ENCODE measurements around the gene OAF.
"Not testable (repeated sequence)": the region's sequence is repeated elsewhere in the genome, so short reads cannot be mapped to it uniquely, and the experiment has no call there.

Gene OAF

DNA sequence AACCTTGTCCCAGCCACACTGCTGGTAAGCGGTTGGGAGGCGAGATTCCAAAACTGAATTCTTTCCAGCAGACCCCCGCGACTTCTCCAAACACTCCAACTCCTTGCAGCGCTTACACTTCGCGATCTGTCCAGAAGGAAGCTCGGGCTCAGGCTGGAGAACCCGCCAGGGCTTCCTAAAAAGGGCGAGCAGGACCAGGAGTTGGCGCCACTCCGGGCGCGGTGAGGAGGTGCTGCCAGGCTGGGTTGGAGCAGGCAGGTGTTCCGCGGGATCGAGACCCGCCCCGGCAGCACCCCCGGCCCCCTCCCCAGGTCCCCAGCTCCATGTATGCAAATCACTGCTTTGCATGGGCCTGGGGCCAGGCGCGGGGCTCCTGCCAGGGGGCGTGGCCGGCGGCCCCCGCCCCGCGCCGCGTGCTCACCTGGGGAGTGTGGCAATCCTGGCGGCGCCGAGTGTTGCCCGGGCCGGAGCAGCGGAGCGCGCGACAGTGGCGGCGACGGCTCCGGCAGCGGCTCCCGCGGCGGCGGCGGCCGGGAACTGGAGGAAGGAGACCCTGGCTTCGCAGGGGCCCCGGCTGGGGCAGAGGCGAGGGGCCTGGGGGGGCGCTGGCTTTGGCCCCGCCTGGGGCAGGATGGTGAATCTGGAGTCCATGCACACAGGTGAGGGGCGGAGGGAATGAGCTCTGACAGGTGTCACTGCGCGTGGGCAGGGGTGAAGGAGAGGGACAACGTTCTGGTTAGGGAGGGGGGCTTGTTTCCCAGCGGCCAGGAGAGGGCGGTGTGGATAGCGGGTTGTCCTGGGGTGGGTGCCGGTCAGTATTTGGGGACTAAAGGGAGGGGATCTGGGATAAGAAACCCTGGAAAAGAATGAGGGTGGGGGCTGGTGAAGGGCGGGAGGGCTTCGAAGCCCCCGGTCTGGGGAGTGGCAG, 29.1 kb downstream of the OAF start, which contains the start of gene POU2F3:
Gene POU2F3, plus strand, starts transcription at position 428 of the 928 bp plus-strand sequence. Its CDS starts 204 bp downstream, at position 632.
- H3K27me3 ChIP-seq (ENCODE audit: control insufficient read depth in 1 of 2, insufficient read depth in 2 of 2, low read length in 2 of 2) = peaks cover 32 to 35% of the 10 kb centered on the region in 2 donors
- H3K9ac ChIP-seq (ENCODE audit: low read length) = no peak within 1 kb of the TSS
- no peaks in the 10 kb centered on the region for H3K4me1 ChIP-seq (ENCODE audit: insufficient read depth, low read length)
- H3K9me3 ChIP-seq (ENCODE audit: low read length) = no peaks in the 10 kb centered on the region
- no peak within 1 kb of the TSS for H3K4me3 ChIP-seq (ENCODE audit: low read depth in 1 of 2, low read length in 2 of 2)
- H3K36me3 ChIP-seq (ENCODE audit: insufficient read depth, low read length) = no peaks in the 10 kb centered on the region
- no peak within 1 kb of the TSS for H3K27ac ChIP-seq (ENCODE audit: low read depth, low read length)

DNA sequence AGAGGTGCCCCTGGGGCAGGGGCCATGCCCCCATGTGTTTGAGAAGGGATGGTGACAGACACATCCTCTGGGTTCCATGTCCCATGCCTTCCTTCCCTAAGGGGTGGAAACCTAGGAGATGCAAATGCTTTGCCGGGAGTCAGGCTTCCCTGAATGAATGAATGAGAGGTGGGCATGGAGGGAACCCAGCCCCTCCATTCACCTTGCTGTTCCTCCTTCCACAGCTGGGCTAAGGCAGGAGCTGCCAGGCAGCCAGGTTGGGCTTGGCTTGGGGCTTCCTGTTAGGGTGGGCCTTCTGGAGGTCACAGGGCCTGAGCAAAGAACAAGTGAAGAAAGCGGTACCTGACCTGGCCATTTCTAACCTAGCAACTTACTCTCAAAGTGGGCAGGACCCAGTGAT, 30.0 kb downstream of the OAF start:
- Histone ChIP-seq H3K9ac (ENCODE audit: low read length) (no peak overlapping the region), H3K27ac (ENCODE audit: low read depth, low read length) (no peak overlapping the region), H3K36me3 (ENCODE audit: insufficient read depth, low read length) (no peaks in the 10 kb centered on the region), H3K9me3 (ENCODE audit: low read length) (no peaks in the 10 kb centered on the region), H3K27me3 (ENCODE audit: control insufficient read depth in 1 of 2, insufficient read depth in 2 of 2, low read length in 2 of 2) (peaks cover 32 to 35% of the 10 kb centered on the region in 2 donors), H3K4me1 (ENCODE audit: insufficient read depth, low read length) (no peaks in the 10 kb centered on the region), H3K4me3 (ENCODE audit: low read depth in 1 of 2, low read length in 2 of 2) (no peak overlapping the region)

DNA sequence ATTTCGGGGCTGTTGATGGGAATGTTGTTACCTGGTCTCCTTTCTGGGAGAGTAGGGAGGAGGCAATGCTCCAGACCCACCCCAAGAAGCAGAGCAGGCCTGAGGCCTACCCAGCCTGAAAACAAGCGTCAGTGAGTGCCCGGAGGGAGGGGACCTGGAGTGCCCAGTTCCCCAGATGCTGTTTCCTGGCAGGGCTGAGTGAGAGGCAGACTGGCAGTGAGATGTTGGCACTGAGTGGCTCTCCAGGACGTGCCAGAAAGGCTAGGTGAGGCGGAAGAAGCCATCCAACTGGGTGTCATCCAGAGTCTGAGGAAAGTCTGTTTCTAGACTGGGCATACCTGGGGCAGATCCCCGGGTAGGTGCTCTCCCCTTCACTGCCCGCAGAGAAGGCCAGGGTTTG, 30.4 kb downstream of the OAF start:
- no peak overlapping the region for H3K27ac ChIP-seq (ENCODE audit: low read depth, low read length)
- no peaks in the 10 kb centered on the region for H3K4me1 ChIP-seq (ENCODE audit: insufficient read depth, low read length)
- H3K36me3 ChIP-seq (ENCODE audit: insufficient read depth, low read length) = no peaks in the 10 kb centered on the region
- no peak overlapping the region for H3K9ac ChIP-seq (ENCODE audit: low read length)
- H3K9me3 ChIP-seq (ENCODE audit: low read length) = no peaks in the 10 kb centered on the region
- peaks cover 32 to 35% of the 10 kb centered on the region in 2 donors for H3K27me3 ChIP-seq (ENCODE audit: control insufficient read depth in 1 of 2, insufficient read depth in 2 of 2, low read length in 2 of 2)
- H3K4me3 ChIP-seq (ENCODE audit: low read depth in 1 of 2, low read length in 2 of 2) = no peak overlapping the region

DNA sequence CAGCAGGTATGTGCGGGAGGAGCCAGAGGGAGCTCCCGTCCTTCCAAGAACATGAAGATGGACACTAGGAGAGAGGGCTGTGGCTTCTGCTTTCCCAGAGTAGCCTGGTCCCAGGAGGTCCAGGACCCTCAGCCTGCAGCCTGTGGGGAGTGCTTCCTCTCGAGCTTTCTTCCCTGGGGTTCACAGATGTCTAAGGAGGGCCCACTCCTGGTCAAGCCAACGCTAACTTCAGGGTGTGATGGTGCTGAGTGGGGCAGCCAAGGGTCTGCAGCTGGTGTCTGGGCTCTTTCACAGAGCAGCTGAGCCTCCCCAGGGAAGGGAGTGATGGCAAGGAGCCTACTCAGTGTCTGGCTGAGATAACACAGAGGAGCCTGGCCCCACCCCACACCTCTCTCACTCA, 32.4 kb downstream of the OAF start:
- H3K27me3 ChIP-seq (ENCODE audit: control insufficient read depth in 1 of 2, insufficient read depth in 2 of 2, low read length in 2 of 2) = peaks cover 32 to 35% of the 10 kb centered on the region in 2 donors
- no peaks in the 10 kb centered on the region for H3K36me3 ChIP-seq (ENCODE audit: insufficient read depth, low read length)

DNA sequence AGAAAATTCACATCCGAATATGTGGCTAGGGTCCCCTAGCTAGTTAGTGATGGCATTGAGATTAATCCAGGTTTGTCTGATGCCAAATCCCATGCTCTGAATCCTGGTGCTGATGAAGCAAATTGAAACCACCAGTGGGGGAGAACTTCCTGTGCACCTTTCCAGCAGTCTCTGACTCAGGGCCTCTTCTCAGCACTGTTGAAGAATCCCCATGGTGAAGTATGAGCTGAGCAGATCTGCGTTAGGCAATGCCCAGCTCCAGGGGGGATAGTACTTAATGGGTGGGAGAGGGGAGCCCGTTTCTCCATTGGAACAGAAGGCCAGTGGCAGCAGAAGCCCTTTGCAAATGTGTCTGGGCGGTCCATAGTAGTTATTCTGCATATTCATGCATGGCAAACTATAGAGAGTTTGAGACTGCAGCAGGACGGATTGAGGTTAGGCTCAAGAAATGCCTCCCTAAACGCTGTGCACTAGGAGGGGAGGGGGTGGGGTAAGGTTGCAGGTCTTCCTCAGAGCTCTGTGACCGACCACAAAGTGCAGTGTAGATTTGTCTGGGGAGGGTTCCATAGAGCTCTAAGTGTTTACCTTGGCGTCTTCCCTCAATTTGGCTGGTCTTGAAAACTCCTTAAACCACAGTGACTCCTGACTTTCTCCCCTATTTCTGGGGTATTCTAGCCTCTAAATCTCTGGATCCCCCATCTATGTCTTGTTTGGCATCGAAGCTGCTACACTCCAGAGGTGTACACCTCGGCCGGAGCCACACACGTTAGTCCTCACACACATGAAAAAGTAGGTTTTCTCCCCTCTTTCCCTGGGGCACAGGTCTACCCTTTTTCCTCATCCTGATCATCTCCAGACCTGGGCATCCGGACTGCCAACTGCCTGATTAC, 33.9 kb downstream of the OAF start:
- Histone ChIP-seq H3K27me3 (ENCODE audit: control insufficient read depth in 1 of 2, insufficient read depth in 2 of 2, low read length in 2 of 2) (peaks cover 25 to 32% of the 10 kb centered on the region in 2 donors), H3K27ac (ENCODE audit: low read depth, low read length) (no peak overlapping the region), H3K4me3 (ENCODE audit: low read depth in 1 of 2, low read length in 2 of 2) (no peak overlapping the region), H3K9me3 (ENCODE audit: low read length) (no peaks in the 10 kb centered on the region), H3K4me1 (ENCODE audit: insufficient read depth, low read length) (no peaks in the 10 kb centered on the region), H3K36me3 (ENCODE audit: insufficient read depth, low read length) (no peaks in the 10 kb centered on the region), H3K9ac (ENCODE audit: low read length) (no peak overlapping the region)

More for the DNA sequence above, 32.4 kb downstream of the OAF start:
- H3K4me3 ChIP-seq (ENCODE audit: low read depth in 1 of 2, low read length in 2 of 2) = no peak overlapping the region
- H3K27ac ChIP-seq (ENCODE audit: low read depth, low read length) = no peak overlapping the region
- H3K9me3 ChIP-seq (ENCODE audit: low read length) = no peaks in the 10 kb centered on the region
- H3K9ac ChIP-seq (ENCODE audit: low read length) = no peak overlapping the region
- no peaks in the 10 kb centered on the region for H3K4me1 ChIP-seq (ENCODE audit: insufficient read depth, low read length)

DNA sequence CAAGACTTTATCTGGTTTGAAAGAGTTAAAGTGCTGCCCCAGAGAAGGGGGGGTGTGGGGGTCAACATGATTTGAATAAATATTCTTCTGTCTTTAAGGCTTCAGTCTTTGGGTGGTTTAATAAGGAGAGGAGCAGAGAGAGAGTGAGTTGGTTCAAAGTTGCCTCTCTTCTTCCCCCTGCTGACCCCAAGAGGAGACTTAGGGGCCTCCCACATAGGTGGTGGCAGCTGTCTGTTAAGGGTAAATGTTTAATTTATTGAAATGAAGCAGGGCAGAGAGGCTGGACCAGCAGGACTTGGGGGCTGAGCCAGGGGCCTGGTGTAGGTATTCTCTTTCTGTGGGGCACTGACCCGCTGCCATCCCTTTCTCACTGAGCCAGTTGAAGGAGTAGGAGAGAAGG, 34.6 kb downstream of the OAF start:
- no peak overlapping the region for H3K27ac ChIP-seq (ENCODE audit: low read depth, low read length)
- no peaks in the 10 kb centered on the region for H3K9me3 ChIP-seq (ENCODE audit: low read length)
- H3K36me3 ChIP-seq (ENCODE audit: insufficient read depth, low read length) = no peaks in the 10 kb centered on the region
- no peaks in the 10 kb centered on the region for H3K4me1 ChIP-seq (ENCODE audit: insufficient read depth, low read length)
- H3K27me3 ChIP-seq (ENCODE audit: control insufficient read depth in 1 of 2, insufficient read depth in 2 of 2, low read length in 2 of 2) = peaks cover 18 to 32% of the 10 kb centered on the region in 2 donors
- no peak overlapping the region for H3K4me3 ChIP-seq (ENCODE audit: low read depth in 1 of 2, low read length in 2 of 2)
- no peak overlapping the region for H3K9ac ChIP-seq (ENCODE audit: low read length)

DNA sequence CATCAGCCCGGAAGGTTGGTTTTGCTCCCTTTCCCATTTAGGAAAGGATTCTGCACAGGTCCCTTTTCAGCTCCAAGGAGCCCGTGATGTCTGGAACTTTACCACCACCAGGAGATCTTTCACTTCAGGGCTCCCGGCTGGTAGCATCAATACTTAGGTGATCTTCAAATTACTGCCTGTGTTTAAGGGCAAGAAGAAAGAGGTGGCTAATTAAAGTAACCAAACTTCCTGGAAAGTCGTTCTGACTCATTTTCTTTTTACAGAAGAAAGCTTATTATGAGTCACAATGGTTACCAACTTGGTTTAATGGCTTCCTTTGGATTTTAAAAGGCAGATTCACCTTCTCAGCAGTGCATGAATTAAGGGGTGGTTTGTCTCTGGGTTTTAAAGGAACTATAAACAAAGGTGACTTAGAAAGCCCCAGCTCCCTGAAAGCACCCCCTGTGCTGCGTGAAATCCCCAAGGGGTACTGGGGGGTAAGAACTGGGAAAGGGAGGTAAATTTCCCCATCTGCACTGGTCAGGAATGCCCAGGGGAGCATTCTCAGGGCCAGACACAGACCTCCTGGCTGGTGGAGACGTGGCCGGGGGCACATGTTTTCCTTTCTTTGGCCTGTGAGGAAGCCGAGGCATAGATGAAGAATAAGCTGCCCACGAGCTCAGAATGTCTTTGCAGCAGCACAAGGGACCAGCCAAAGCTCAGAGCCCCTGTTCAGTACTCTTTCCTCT, 37.9 kb downstream of the OAF start:
- peaks cover 0 to 12% of the 10 kb centered on the region in 2 donors for H3K27me3 ChIP-seq (ENCODE audit: control insufficient read depth in 1 of 2, insufficient read depth in 2 of 2, low read length in 2 of 2)
- H3K36me3 ChIP-seq (ENCODE audit: insufficient read depth, low read length) = no peaks in the 10 kb centered on the region
- no peaks in the 10 kb centered on the region for H3K4me1 ChIP-seq (ENCODE audit: insufficient read depth, low read length)

DNA sequence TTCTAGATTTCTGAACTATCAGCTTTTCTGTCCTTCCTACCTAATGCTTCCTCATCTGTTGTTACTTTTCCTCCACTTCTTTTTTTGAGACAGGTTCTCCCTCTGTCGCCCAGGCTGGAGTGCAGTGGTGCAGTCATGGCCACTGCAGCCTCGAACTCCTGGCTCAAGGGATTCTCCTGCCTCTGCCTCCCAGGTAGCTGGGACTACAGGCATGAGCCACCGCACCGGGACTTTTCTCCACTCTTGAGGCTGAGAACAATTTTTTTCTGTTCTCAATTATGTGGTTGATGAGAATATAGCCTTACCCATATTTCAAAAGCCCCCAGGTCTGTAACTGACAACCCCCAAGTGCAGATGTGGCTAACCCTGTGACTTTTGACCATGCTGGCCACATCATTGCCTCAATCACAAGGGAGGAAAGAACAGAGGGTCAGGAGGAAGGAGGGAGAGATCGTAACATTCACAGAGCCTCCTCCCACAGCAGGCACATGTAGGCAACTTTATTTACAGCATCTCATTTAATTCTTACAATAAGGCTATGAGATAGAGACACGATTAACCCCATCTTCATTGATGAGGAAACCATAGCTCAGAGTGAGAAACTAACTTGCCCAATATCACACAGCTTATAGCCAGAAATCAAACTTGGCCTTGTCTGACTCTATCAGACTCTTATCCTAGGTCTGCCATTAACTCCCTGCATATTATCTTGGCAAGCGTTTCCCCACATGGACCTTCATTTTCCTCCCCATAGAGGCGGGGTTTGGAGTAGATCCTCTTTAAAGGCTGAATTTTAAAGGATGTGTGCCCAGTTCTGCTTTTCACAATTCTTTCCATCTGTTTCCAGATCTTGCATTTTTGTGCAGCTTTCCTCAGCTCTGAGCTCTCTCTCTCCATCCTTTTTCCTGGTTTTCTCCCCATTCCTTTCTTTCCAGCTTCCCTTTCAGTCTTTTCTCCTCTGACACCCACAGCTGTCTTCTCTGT, 38.7 kb downstream of the OAF start:
- H3K4me1 ChIP-seq (ENCODE audit: insufficient read depth, low read length) = no peaks in the 10 kb centered on the region
- peaks cover 2 to 12% of the 10 kb centered on the region in 2 donors for H3K27me3 ChIP-seq (ENCODE audit: control insufficient read depth in 1 of 2, insufficient read depth in 2 of 2, low read length in 2 of 2)
- no peak overlapping the region for H3K4me3 ChIP-seq (ENCODE audit: low read depth in 1 of 2, low read length in 2 of 2)
- no peaks in the 10 kb centered on the region for H3K9me3 ChIP-seq (ENCODE audit: low read length)
- H3K27ac ChIP-seq (ENCODE audit: low read depth, low read length) = no peak overlapping the region
- no peak overlapping the region for H3K9ac ChIP-seq (ENCODE audit: low read length)
- no peaks in the 10 kb centered on the region for H3K36me3 ChIP-seq (ENCODE audit: insufficient read depth, low read length)

More for the DNA sequence above, 37.9 kb downstream of the OAF start:
- no peak overlapping the region for H3K9ac ChIP-seq (ENCODE audit: low read length)
- no peak overlapping the region for H3K4me3 ChIP-seq (ENCODE audit: low read depth in 1 of 2, low read length in 2 of 2)
- no peak overlapping the region for H3K27ac ChIP-seq (ENCODE audit: low read depth, low read length)
- H3K9me3 ChIP-seq (ENCODE audit: low read length) = no peaks in the 10 kb centered on the region

DNA sequence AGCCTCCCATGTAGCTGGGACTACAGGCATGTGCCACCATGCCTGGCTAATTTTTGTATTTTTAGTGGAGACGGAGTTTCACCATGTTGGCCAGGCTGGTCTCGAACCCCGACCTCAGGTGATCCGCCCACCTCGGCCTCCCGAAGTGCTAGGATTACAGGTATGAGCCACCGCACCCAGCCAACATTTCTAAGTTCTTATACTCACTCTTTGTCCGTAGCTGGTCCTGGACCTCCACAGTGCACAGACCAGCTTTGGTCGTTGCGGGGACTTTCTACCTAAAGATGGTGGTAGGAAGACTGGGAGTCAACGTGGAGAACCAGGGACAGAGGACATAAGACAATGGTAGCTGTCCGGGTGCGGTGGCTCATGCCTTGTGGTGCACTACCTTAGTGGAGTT, 42.5 kb downstream of the OAF start:
- H3K4me3 ChIP-seq (ENCODE audit: low read depth in 1 of 2, low read length in 2 of 2); H3K9me3 ChIP-seq (ENCODE audit: low read length); H3K27ac ChIP-seq (ENCODE audit: low read depth, low read length); H3K9ac ChIP-seq (ENCODE audit: low read length); H3K4me1 ChIP-seq (ENCODE audit: insufficient read depth, low read length); H3K36me3 ChIP-seq (ENCODE audit: insufficient read depth, low read length): not testable (repeated sequence)
- peaks cover 10 to 15% of the 10 kb centered on the region in 2 donors for H3K27me3 ChIP-seq (ENCODE audit: control insufficient read depth in 1 of 2, insufficient read depth in 2 of 2, low read length in 2 of 2)

DNA sequence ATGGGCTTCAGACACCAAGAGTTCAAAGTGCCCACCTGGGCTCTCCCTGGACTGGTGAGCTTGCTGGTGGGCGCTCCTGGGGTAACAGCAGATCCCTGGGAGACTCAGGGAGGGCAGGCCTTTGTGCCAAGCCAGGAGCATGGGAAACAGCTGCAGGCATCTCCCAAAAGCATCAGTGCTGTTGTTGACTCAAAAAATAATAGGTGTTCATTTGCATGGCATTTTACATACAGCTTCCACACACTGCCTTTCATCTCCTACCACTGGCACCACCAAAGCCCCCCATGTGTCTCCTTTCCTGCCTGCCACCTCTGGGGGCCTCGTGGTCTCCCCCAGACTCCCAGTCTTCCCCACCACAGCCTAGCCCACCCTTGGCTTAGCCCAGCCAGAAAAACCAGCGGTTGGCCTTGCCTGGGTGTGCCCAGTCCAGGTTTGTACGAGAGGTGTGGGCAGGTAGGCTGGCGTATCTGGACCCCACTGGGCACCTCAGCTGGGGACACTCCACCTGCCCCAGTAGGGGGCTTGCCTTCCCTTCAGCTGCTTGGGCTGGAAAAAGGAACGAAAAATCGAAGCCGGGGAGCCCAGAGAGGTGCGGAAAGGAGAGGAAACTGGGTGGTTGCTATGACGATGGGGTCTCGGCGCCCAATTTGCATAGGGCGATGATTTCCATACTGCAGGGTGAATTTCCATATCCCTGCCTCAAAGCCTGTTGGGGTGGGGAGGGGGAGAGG, 44.1 kb downstream of the OAF start:
- Histone ChIP-seq H3K9ac (ENCODE audit: low read length) (no peak overlapping the region), H3K27me3 (ENCODE audit: control insufficient read depth in 1 of 2, insufficient read depth in 2 of 2, low read length in 2 of 2) (peaks cover 10 to 15% of the 10 kb centered on the region in 2 donors), H3K36me3 (ENCODE audit: insufficient read depth, low read length) (no peaks in the 10 kb centered on the region), H3K27ac (ENCODE audit: low read depth, low read length) (no peak overlapping the region), H3K4me3 (ENCODE audit: low read depth in 1 of 2, low read length in 2 of 2) (no peak overlapping the region), H3K4me1 (ENCODE audit: insufficient read depth, low read length) (no peaks in the 10 kb centered on the region), H3K9me3 (ENCODE audit: low read length) (no peaks in the 10 kb centered on the region)

Data from muscle layer of colon (tissue), 2 donors.